ENCODE measurements around the gene OR10K2. TPM values are rescaled to one million over a fixed set of nuclear protein-coding genes. Genes with fewer than 3 reads are reported as not detected.

The OR10K2 gene
- total and polyA plus RNA-seq, 2 of the 4 experiments (the other 2 are of a cell fraction) = not detected

DNA sequence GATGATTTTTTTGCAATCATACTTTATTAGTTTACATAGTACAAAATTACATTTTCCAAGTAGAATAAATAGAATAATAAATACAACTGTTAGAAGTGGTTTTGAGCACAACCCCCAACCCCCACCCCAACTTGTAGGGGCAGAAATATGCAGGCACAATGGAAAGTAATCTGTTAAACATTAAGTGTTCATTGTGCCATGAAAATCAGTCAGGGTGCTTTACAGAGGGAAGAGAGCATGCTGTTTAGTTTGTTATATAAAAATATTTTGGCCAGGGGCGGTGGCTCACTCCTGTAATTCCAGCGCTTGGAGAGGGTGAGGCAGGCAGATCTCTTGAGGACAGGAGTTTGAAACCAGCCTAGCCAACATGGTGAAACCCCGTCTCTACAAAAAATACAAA, 29.4 kb downstream of the OR10K2 start:
- H3K14ac ChIP-seq (replicated peaks; ENCODE audit: low read depth, low read length) = no peak overlapping the region
- POLR2A ChIA-PET (ENCODE audit: unreplicated experiment) = no interaction called here
- no peak overlapping the region for H4K8ac ChIP-seq (ENCODE audit: low read depth in 2 of 2, low read length in 2 of 2)
- H3K9me3 ChIP-seq (ENCODE audit: control insufficient read depth, insufficient read depth, low read length) = no peaks in the 10 kb centered on the region
- H3K4ac ChIP-seq (ENCODE audit: low read depth, low read length) = no peak overlapping the region
- no peak overlapping the region for H2BK15ac ChIP-seq (ENCODE audit: low read depth, low read length)
- TF ChIP-seq POLR2A (IDR thresholded peaks at IDR 0.05; ENCODE audit: low read depth, low read length) (no peak), MAFK (IDR thresholded peaks at IDR 0.05; ENCODE audit: low read depth, low read length) (no peak), RFX5 (IDR thresholded peaks at IDR 0.05; ENCODE audit: low read depth, low read length) (no peak), CHD1 (IDR thresholded peaks at IDR 0.05; ENCODE audit: low read depth, low read length) (no peak), RAD21 (IDR thresholded peaks at IDR 0.05; ENCODE audit: low read length) (no peak), NFE2L2 (IDR thresholded peaks at IDR 0.05; ENCODE audit: low read depth, low read length) (no peak), FOS (IDR thresholded peaks at IDR 0.05; ENCODE audit: low read depth, low read length) (no peak), BHLHE40 (IDR thresholded peaks at IDR 0.05; ENCODE audit: low read depth, low read length) (no peak), SMC3 (IDR thresholded peaks at IDR 0.05; ENCODE audit: low read depth, low read length) (no peak)
- TF ChIP-seq, protein P1, sequence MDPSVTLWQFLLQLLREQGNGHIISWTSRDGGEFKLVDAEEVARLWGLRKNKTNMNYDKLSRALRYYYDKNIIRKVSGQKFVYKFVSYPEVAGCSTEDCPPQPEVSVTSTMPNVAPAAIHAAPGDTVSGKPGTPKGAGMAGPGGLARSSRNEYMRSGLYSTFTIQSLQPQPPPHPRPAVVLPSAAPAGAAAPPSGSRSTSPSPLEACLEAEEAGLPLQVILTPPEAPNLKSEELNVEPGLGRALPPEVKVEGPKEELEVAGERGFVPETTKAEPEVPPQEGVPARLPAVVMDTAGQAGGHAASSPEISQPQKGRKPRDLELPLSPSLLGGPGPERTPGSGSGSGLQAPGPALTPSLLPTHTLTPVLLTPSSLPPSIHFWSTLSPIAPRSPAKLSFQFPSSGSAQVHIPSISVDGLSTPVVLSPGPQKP (IDR thresholded peaks at IDR 0.05; ENCODE audit: borderline replicate concordance, low read depth, low read length) = no peak
- TF ChIP-seq, protein P2, sequence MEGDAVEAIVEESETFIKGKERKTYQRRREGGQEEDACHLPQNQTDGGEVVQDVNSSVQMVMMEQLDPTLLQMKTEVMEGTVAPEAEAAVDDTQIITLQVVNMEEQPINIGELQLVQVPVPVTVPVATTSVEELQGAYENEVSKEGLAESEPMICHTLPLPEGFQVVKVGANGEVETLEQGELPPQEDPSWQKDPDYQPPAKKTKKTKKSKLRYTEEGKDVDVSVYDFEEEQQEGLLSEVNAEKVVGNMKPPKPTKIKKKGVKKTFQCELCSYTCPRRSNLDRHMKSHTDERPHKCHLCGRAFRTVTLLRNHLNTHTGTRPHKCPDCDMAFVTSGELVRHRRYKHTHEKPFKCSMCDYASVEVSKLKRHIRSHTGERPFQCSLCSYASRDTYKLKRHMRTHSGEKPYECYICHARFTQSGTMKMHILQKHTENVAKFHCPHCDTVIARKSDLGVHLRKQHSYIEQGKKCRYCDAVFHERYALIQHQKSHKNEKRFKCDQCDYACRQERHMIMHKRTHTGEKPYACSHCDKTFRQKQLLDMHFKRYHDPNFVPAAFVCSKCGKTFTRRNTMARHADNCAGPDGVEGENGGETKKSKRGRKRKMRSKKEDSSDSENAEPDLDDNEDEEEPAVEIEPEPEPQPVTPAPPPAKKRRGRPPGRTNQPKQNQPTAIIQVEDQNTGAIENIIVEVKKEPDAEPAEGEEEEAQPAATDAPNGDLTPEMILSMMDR (conservative IDR thresholded peaks at IDR 0.05; ENCODE audit: low read depth, low read length) = no peak
- in situ Hi-C loops (cut with MboI; ENCODE audit: low sequenced_read_pairs) (no loop called here), intact Hi-C loops (cut with micrococcal nuclease) (no loop called here), dilution Hi-C loops (cut with HindIII; ENCODE audit: low sequenced_read_pairs, unreplicated experiment) (no loop called here)
- H2AFZ ChIP-seq (replicated peaks; ENCODE audit: low read length, poor library complexity) = no peak overlapping the region
- H4K20me1 ChIP-seq (ENCODE audit: insufficient read depth, low read length) = no peaks in the 10 kb centered on the region
- H2BK5ac ChIP-seq (ENCODE audit: low read depth, low read length, poor library complexity, severe bottlenecking) = no peak overlapping the region
- no peak overlapping the region for H2AK5ac ChIP-seq (ENCODE audit: low read depth, low read length)
- H3K23ac ChIP-seq (ENCODE audit: low read depth, low read length) = no peak overlapping the region
- H3K36me3 ChIP-seq (ENCODE audit: control insufficient read depth, insufficient read depth, low read length) = no peaks in the 10 kb centered on the region
- H2AK9ac ChIP-seq (replicated peaks; ENCODE audit: low read depth, low read length, poor library complexity) = no peak overlapping the region
- H3K9me1 ChIP-seq (ENCODE audit: insufficient read depth, low read length) = no peaks in the 10 kb centered on the region
- DNase-seq (no peak), ATAC-seq (ENCODE audit: low read depth) (no peak)
- no peak overlapping the region for H3K9ac ChIP-seq (ENCODE audit: low read depth, low read length)
- H3K27me3 ChIP-seq (ENCODE audit: control insufficient read depth, insufficient read depth, low read length) = no peaks in the 10 kb centered on the region
- no TSS peak for BruUV-seq (replicated peaks)
- H3K18ac ChIP-seq (ENCODE audit: low read depth, low read length) = no peak overlapping the region
- no peak overlapping the region for H4K5ac ChIP-seq (ENCODE audit: low read depth, low read length)
- CTCF ChIA-PET = no interaction called here
- no peak overlapping the region for H2BK20ac ChIP-seq (ENCODE audit: low read depth, low read length)
- H4K91ac ChIP-seq (ENCODE audit: insufficient read depth, low read depth, low read length) = no peak overlapping the region
- H3K4me1 ChIP-seq (ENCODE audit: control insufficient read depth, insufficient read depth, low read length) = no peaks in the 10 kb centered on the region
- H3K4me3 ChIP-seq (ENCODE audit: insufficient read depth, low read depth, low read length) = no peak overlapping the region
- H2BK120ac ChIP-seq (ENCODE audit: low read depth, low read length) = no peak overlapping the region
- no peaks in the 10 kb centered on the region for H3K79me1 ChIP-seq (ENCODE audit: low read depth in 1 of 2, low read length in 2 of 2)
- no peak overlapping the region for H3K56ac ChIP-seq (ENCODE audit: extremely low read depth, insufficient read depth, low read length)
- no CpG with 5 or more reads among the region's 3 CpGs for WGBS, 2 experiments (ENCODE audit: extremely low coverage in 2 of 2, insufficient read length in 1 of 2)
- H3K4me2 ChIP-seq (ENCODE audit: low read depth, low read length) = no peak overlapping the region
- H3K27ac ChIP-seq (ENCODE audit: insufficient read depth, low read length) = no peak overlapping the region

Data from IMR-90 (cell line).